GM19238 (cell line): Measurements from ENCODE around the gene PSME2.
"Not testable (repeated sequence)": the region's sequence is repeated elsewhere in the genome, so short reads cannot be mapped to it uniquely, and the experiment has no call there.

ENCODE experiments used
- DNase-seq: peaks from one replicate; pipeline ENCODE4 v3.0.0; 2011; ENCODE audit warnings: low spot score; ENCODE audit not compliant: insufficient read length

The PSME2 gene

GRCh38 chr14:24115422-24116127 lies 30.8 kb downstream of the PSME2 start:
- no peak for DNase-seq

DNA sequence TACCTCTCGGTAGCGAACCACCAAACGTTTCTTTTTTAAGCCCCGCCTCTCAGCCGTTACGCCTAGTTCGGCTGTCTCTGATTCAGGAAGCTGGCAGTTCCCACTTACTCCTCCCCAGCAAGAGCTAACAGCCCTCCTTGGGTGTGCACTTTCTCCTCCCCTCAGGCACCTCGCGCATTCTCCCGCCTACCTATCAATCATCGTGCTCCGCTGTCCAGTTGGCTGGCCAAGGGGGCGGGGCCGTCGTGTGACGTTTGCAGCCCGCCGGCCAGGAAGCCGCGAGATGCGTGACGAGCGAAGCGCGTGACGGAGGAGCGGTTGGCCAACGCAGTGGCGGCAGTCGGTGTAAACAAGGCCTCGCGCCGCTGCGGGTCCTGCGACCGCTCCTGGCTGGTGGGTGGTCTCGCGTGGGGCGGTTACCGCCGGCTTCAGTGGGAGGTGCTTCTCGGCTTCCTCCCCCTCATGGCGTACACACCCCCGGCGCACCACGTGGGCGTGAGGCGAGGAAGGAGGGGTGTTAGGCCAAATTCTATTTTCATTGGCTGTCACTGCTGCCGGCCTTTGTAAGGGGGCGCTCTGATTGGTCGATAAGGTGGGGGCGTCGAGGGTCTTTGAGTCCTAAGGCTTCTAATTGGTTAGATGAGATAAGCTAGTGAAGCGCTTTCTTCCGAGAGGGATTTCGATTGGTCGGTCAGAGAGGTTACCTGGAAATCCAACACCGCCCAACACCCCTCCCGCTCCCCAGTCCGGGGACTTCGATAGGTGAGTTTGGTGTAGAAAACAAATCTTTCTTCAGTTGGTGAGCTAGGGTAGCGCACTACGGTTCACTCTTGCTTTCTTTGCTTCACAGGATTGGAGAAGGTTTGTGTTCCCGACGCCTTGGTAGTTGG lies 31.6 kb downstream of the PSME2 start, which contains the start of the genes DCAF11 and NRL:
Gene DCAF11, plus strand, starts transcription at position 246 of the 890 bp plus-strand sequence. CDS start 818 bp downstream, outside the sequence.
Gene NRL, minus strand, starts transcription at position 418 of the 890 bp plus-strand sequence. CDS start 32,101 bp downstream, outside the sequence.
- peak; percentile 94 for DNase-seq

DNA sequence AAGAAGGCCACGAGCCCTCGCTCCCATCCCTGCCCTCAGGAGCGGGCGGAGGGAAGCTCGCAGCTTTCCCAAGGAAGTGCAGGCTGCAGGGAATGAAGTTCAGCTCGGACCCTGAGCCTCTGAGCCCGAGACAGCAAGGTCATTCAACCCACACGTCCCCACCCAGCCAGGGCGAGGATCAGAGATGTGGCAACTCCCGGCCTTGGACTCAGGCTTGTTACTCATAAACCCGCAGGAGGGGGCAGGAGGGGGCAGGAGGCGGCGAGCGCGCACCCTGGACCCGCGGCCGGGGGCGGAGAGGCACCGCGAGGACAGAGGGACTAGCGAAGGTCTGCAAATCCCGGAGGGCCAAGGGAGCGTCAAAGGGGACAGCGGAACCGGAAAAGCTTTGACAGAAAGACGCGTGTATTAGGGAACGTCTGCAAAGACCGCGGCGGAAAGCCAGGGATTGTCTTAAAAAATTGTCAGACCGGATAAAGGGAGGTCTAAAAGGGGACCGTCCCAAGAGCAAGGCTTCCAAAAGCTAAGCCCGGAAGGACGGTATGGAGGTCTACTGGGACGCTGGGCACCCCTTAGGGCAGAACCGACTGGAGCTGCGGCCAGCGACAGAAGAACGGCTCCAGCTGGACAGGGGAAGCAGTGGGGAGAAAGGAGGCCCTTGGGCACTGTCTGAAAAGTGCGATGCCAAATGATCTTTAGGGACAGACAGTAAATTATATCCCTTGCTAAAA lies 32.4 kb downstream of the PSME2 start:
- DNase-seq, result peak; percentile 61

GRCh38 chr14:24113379-24113800 lies 33.0 kb downstream of the PSME2 start:
- DNase-seq, result no peak

GRCh38 chr14:24110523-24110922 lies 35.9 kb downstream of the PSME2 start:
- no peak for DNase-seq

- DNase-seq, result no peak
Measured at GRCh38 chr14:24110060-24110459, 36.4 kb downstream of the PSME2 start.

DNA sequence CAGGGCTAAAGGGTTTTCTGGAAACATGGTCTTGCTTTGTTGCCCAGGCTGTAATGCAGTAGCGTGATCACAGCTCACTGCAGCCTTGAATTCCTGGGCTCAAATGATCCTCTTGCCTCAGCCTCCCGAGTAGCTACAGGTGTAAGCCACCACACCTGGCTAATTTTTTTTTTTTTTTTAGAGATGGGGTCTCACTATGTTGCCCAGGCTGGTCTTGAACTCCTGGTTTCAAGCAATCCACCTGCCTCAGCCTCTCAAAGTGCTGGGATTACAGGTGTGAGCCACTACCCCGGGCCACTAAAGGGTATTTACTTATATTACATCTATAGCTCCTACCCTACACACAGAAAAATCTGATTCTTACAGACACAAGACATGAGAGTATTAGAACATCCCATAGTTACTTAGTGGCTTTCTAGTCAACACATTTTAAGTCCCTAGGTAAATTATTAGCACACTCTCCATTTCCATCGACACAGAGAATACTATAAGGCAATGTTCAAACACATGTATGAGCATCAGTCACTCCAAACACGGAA lies 38.0 kb downstream of the PSME2 start:
- no peak for DNase-seq

DNA sequence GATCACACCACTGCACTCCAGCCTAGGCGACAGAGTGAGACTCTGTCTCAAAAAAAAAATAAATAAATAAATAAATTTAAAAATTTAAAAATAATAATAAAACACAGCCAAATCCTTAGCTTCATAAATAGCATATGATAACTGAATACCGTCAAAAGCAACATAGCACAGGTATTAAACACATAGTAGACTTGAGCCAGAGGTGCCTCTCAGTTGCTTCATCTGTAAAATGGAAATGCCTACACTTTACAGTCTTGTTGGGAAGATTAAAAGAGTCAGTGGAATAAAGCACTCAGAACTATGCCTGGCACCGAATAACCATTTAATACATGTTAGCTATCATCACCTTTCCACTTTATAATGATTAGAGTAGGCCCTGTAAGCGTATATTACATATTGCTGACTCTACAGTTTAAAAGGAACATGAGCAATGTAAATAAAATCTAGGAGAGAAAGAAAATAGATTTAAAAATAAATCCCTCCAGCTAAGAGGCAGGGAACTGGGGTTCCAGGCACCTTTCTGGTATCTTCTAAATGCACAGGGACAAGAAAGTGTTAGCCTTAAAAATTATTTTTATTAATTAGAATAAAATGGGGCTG lies 39.6 kb downstream of the PSME2 start:
- no peak for DNase-seq

- not testable (repeated sequence) for DNase-seq
Measured at GRCh38 chr14:24105609-24106239, 40.7 kb downstream of the PSME2 start.

GRCh38 chr14:24103451-24103850 lies 43.0 kb downstream of the PSME2 start:
- no peak for DNase-seq

- no peak for DNase-seq
Measured at GRCh38 chr14:24102357-24103048, 43.9 kb downstream of the PSME2 start.

- no peak for DNase-seq
Measured at GRCh38 chr14:24100982-24101494, 45.4 kb downstream of the PSME2 start.

DNA sequence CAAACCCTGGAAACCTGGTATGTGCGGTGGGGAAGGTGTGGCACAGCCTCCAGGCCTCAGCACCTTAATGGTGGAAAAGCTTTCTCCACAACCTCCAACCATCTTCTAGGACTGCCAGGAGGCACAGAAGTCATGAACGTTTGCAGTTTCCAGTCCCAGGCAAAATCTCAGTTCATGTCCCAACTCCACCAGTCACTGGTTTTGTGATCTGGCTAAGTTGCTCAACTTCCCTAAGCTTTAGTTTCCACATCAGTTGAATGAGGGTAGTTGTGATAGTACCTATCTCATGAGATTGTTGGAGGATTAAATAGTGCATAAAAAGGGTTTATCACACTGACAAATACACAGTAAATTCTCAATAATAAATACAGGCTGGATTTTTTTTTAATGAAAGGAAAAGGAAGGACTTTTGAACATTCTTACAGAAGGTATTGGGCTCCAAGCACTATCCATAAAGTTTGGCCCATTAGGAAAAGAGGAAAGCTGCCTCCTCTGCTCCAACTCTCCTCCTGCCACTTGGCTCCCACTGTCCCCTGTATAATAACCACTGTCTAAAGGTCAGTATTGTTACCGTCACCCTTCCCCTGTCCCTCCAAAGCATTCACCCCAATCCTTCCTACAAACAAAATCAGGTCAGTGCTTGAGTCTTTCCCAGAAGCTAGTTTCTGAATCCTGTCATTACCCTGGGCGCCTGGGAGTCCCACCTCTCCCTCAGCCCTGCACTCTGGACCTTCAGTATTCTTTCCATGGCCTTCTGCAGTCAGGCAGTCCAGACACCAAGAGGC lies 46.0 kb downstream of the PSME2 start:
- no peak for DNase-seq

GRCh38 chr14:24098927-24099813 lies 47.2 kb downstream of the PSME2 start:
- DNase-seq, result no peak

DNA sequence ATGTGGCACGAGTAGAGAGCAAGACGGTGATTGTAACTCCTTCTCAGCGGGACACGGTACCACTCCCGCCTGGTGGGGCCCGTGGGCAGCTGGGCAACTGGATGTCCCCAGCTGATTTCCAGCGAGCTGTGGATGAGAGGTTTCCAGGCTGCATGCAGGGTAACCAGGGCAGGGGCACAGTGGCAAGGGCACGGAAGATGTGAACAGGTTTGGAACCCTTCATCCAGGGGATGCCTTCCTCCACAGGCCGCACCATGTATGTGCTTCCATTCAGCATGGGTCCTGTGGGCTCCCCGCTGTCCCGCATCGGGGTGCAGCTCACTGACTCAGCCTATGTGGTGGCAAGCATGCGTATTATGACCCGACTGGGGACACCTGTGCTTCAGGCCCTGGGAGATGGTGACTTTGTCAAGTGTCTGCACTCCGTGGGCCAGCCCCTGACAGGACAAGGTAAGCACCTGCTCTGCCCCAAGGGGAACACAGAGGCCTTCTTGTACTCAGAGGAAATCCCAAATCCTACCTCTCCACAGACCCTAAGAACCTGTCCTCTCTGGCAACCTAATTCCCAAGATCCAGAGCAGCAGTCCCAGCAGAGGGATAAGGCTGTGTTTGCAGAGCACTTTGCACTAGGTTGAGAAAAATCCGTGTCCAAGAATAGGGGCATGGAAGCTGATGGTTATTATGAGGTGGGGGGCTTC lies 48.0 kb downstream of the PSME2 start:
- DNase-seq, result no peak

DNA sequence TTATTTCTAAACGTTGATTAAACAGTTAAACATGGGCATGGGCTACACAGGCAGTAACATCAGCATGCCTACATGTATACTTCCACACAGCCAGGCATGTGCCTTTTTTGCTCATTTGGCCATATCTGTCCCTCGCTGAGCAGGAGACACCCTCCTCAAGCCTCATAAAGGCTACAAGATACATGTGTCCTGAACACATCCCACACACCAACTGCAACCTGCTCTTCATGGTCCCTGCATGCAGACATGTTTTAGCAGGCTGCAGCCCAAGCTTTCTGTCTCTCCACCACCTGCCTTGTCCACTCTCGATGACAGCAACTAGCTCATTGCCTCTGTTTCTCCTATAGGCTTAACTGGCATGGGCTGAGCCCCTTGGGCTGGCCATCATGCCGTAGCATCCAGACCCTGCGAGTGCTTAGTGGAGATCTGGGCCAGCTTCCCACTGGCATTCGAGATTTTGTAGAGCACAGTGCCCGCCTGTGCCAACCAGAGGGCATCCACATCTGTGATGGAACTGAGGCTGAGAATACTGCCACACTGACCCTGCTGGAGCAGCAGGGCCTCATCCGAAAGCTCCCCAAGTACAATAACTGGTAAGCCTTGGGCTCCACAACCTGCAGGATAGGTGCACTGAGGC lies 49.7 kb downstream of the PSME2 start:
- DNase-seq, result no peak
